Natural killer cell (primary cell): ENCODE data around the gene SAMD8. TPM values are rescaled to one million over a fixed set of nuclear protein-coding genes. Genes with fewer than 3 reads are reported as not detected.

Experiments
- ATAC-seq, 3 donors: fragments of 150-1000 bp in 2 of 3; fragments of 200-7000 bp in 1 of 3; cut with Tn5 transposase; 1 replicate in 1 of 3; 2 replicates in 2 of 3; pipeline ENCODE4 v1.10.0; 2021; ENCODE audit warnings: mild to moderate bottlenecking in 2 of 3, moderate library complexity in 2 of 3
- DNase-seq, 2 donors: peaks; one replicate each; pipeline versions ENCODE4 v3.0.0 to v3.0.0-alpha.2; 2013 to 2021; ENCODE audit warnings: mixed read lengths in 1 of 2
- H3K27ac ChIP-seq: one replicate; pipeline ENCODE4 v1.5.1; 2013; ENCODE audit warnings: mild to moderate bottlenecking, low read length
- H3K27me3 ChIP-seq: one replicate; pipeline ENCODE4 v1.6.1; 2013; ENCODE audit warnings: low read length; ENCODE audit not compliant: control insufficient read depth, insufficient read depth
- H3K36me3 ChIP-seq: one replicate; pipeline ENCODE4 v1.6.1; 2013; ENCODE audit warnings: low read length; ENCODE audit not compliant: control insufficient read depth, insufficient read depth
- H3K4me1 ChIP-seq: one replicate; pipeline ENCODE4 v1.6.1; 2013; ENCODE audit warnings: low read length; ENCODE audit not compliant: control insufficient read depth, insufficient read depth
- H3K4me3 ChIP-seq: one replicate; pipeline ENCODE4 v1.5.1; 2013; ENCODE audit warnings: low read length
- H3K9me3 ChIP-seq: one replicate; pipeline ENCODE4 v1.6.1; 2013; ENCODE audit warnings: low read length; ENCODE audit not compliant: control insufficient read depth, insufficient read depth
- H3K27ac Mint-ChIP-seq, 2 donors: one replicate each; pipeline ENCODE4 v1.8.0; 2022; ENCODE audit warnings: mild to moderate bottlenecking in 2 of 2, mixed read lengths in 2 of 2, moderate library complexity in 1 of 2
- H3K27me3 Mint-ChIP-seq, 2 donors: one replicate each; pipeline ENCODE4 v1.8.0; 2022; ENCODE audit warnings: low read depth in 2 of 2, mixed read lengths in 2 of 2
- H3K36me3 Mint-ChIP-seq: one replicate; pipeline ENCODE4 v1.8.0; 2022; ENCODE audit warnings: mixed read lengths
- H3K4me1 Mint-ChIP-seq, 2 donors: one replicate each; pipeline ENCODE4 v1.8.0; 2022; ENCODE audit warnings: mixed read lengths in 2 of 2
- H3K4me3 Mint-ChIP-seq: one replicate; pipeline ENCODE4 v1.8.0; 2022; ENCODE audit warnings: mild to moderate bottlenecking, moderate library complexity, mixed read lengths
- H3K9me3 Mint-ChIP-seq, 2 donors: one replicate each; pipeline ENCODE4 v1.8.0; 2022; ENCODE audit warnings: mixed read lengths in 2 of 2
- WGBS: methylation state at CpG from one replicate; pipeline ENCODE4 v1.1.7; 2013; ENCODE audit warnings: missing lambda C conversion rate; ENCODE audit not compliant: insufficient coverage; 5-methylcytosine and 5-hydroxymethylcytosine counted together
- intact Hi-C: fragments of 100-400 bp; cut with micrococcal nuclease; formaldehyde crosslinking; loops from one replicate; pipeline ENCODE4 v1.14.2; 2022
- total RNA-seq, 4 donors: library from RNA; stranded (reverse); fragments of 120-200 nt in 1 of 4; gene quantifications; one replicate each; pipeline versions ENCODE4 v1.2.3 to v1.2.4, GENCODE V29; 2013 to 2022
- TF ChIP-seq, protein P1 (sequence below): fragments of 200-600 bp; IDR thresholded peaks from one replicate; pipeline ENCODE4 v1.8.0; 2022; ENCODE audit warnings: antibody characterized with exemption

Gene SAMD8
- total RNA-seq, 3 donors from 2014 or later (not counting 1 experiment from before 2014, with no cell fraction given): 26.6 to 30.9 (median 29.6) TPM

DNA sequence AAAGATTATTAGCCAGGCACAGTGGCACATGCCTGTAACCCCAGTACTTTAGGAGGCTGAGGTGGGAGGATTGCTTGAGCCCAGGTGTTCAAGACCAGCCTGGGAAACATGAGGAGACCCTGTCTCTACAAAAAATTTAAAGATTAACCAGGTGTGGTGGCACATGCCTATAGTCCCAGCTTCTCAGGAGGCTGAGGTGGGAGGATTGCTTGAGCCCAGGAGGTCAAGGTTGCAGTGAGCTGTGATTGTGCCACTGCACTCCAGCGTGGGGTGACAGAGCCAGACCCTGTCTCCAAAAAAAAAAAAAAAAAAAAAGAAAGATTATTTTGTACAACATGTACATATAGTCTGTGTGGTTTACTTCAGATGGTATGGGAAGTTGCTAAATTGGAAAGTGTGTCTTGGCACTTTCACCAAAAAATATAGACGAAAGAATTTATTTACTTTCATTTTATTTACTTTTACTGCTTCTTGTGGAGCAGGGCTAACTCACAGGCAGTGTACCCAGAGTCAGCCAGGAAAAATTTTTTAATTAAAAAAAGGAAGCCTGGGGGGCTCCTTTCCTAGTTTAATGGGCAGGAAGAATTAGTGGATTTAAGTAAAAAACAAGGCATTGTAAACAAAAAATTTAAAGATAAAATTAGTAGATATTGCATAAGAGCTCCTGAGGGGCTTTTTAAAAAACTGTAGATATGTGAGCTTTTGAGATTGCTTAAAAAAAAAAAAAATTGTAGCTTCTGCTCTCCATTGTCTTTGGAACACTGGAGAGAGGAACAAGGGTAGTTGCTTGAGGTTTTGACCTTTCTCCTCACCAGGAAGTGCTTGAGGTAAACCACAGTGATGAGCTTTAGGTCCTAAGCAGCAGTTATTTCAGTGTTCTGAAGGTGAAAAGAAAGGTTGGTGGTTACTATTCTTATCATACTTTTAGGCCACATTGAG, 54.5 kb downstream of the SAMD8 start:
- peak overlapping the region; percentile 83 for H3K4me3 Mint-ChIP-seq
- intact Hi-C loops: no loop called here
- H3K27ac Mint-ChIP-seq: peak overlapping the region; percentile 80
- peaks cover 27% of the 10 kb centered on the region for H3K4me1 ChIP-seq
- H3K4me3 ChIP-seq: no peak overlapping the region
- peaks cover 28 to 36% of the 10 kb centered on the region in 2 donors for H3K4me1 Mint-ChIP-seq
- no peaks in the 10 kb centered on the region for H3K9me3 ChIP-seq
- no peaks in the 10 kb centered on the region for H3K9me3 Mint-ChIP-seq
- no peaks in the 10 kb centered on the region for H3K27me3 Mint-ChIP-seq
- H3K27me3 ChIP-seq: no peaks in the 10 kb centered on the region
- DNase-seq (peak in 1 of 2 donors; percentile 52), ATAC-seq (peak; percentile 67 to 79 (median 76))
- 20% methylated on average over 1 of the region's 2 CpGs for WGBS
- no peaks in the 10 kb centered on the region for H3K36me3 Mint-ChIP-seq
- H3K27ac ChIP-seq: peak overlapping the region; percentile 70
- TF ChIP-seq, protein P1, sequence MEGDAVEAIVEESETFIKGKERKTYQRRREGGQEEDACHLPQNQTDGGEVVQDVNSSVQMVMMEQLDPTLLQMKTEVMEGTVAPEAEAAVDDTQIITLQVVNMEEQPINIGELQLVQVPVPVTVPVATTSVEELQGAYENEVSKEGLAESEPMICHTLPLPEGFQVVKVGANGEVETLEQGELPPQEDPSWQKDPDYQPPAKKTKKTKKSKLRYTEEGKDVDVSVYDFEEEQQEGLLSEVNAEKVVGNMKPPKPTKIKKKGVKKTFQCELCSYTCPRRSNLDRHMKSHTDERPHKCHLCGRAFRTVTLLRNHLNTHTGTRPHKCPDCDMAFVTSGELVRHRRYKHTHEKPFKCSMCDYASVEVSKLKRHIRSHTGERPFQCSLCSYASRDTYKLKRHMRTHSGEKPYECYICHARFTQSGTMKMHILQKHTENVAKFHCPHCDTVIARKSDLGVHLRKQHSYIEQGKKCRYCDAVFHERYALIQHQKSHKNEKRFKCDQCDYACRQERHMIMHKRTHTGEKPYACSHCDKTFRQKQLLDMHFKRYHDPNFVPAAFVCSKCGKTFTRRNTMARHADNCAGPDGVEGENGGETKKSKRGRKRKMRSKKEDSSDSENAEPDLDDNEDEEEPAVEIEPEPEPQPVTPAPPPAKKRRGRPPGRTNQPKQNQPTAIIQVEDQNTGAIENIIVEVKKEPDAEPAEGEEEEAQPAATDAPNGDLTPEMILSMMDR: no peak
- peaks cover 7% of the 10 kb centered on the region for H3K36me3 ChIP-seq

DNA sequence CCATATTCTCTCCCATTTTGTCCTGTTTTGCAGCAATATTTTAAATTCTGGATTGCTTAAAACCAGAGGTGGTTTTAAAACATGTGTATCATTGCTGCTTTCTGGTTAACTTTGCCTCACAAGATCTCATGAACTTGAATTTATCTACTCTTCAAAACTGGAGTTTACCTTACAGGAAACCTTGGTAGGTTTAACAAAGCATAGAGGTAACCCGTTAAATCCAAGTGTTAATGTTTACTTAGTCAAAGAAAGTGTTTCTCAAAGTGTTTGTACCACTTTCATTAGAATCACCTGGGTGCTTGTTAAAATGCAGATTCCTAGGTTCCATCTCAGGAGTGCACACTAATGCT, 55.1 kb downstream of the SAMD8 start:
- DNase-seq (no peak), ATAC-seq (peak; percentile 27 to 53 (median 40))
- no peaks in the 10 kb centered on the region for H3K36me3 Mint-ChIP-seq
- H3K27me3 ChIP-seq: no peaks in the 10 kb centered on the region
- peaks cover 7% of the 10 kb centered on the region for H3K36me3 ChIP-seq
- TF ChIP-seq, protein P1: no peak
- peaks cover 27% of the 10 kb centered on the region for H3K4me1 ChIP-seq
- 20% methylated on average over 1 of the region's 1 CpG for WGBS
- H3K27me3 Mint-ChIP-seq: no peaks in the 10 kb centered on the region
- intact Hi-C loops: no loop called here
- peak overlapping the region; percentile 3 for H3K4me3 ChIP-seq
- H3K27ac ChIP-seq: peak overlapping the region; percentile 70
- H3K9me3 Mint-ChIP-seq: no peaks in the 10 kb centered on the region
- peaks cover 28 to 32% of the 10 kb centered on the region in 2 donors for H3K4me1 Mint-ChIP-seq
- H3K4me3 Mint-ChIP-seq: peak overlapping the region; percentile 83
- no peaks in the 10 kb centered on the region for H3K9me3 ChIP-seq
- peak overlapping the region; percentile 80 for H3K27ac Mint-ChIP-seq

DNA sequence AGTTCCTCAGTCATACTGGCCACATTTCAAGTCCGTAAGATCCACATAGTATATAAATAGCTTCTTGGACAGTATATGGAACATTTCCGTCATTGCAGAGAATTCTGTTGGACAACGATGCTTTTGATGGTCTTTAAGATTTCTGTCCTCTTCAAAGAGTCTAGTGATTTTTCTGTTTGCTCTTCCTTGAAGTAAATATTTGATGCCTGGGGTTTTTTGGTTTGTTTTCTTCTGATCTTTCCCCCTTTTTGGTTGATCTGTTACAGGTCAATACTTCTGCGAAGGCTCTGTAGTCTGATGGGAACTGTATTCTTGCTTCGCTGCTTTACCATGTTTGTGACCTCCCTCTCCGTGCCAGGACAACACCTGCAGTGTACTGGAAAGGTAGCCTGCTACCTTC, 56.8 kb downstream of the SAMD8 start:
- Mint-ChIP-seq H3K9me3 (no peaks in the 10 kb centered on the region), H3K4me1 (peaks cover 28 to 32% of the 10 kb centered on the region in 2 donors), H3K27ac (peak overlapping the region; percentile 80), H3K27me3 (no peaks in the 10 kb centered on the region), H3K4me3 (peak overlapping the region; percentile 14), H3K36me3 (no peaks in the 10 kb centered on the region)
- H3K4me3 ChIP-seq: no peak overlapping the region
- peaks cover 9% of the 10 kb centered on the region for H3K36me3 ChIP-seq
- ATAC-seq (no peak), DNase-seq (no peak)
- intact Hi-C loops: no loop called here
- TF ChIP-seq, protein P1: no peak
- H3K4me1 ChIP-seq: peaks cover 27% of the 10 kb centered on the region
- H3K9me3 ChIP-seq: no peaks in the 10 kb centered on the region
- no peaks in the 10 kb centered on the region for H3K27me3 ChIP-seq
- WGBS: 98% methylated on average over 5 of the region's 6 CpGs
- no peak overlapping the region for H3K27ac ChIP-seq
